B cell (primary cell): ENCODE measurements around the gene SLC25A24. TPM values are rescaled to one million over a fixed set of nuclear protein-coding genes. Genes with fewer than 3 reads are reported as not detected.

Source experiments
- ATAC-seq: fragments of 200-7000 bp; cut with Tn5 transposase; one replicate; pipeline ENCODE4 v1.10.0; 2021; ENCODE audit warnings: low read depth, mild to moderate bottlenecking, moderate number of reproducible peaks, moderate library complexity
- CTCF ChIA-PET: fragments of 350-600 bp; sonication (Branson Sonifier 250); formaldehyde crosslinking; loops from one replicate; lab custom pipeline; 2021; ENCODE audit warnings: antibody characterized with exemption, inconsistent platforms; lab: Charles Lee
- POLR2A ChIA-PET: fragments of 350-600 bp; sonication (Branson Sonifier 250); formaldehyde crosslinking; loops from one replicate; lab custom pipeline; 2021; ENCODE audit warnings: antibody characterized with exemption; lab: Charles Lee
- DNase-seq: peaks from one replicate; pipeline ENCODE4 v3.0.0; 2013
- H2AFZ ChIP-seq: 2 replicates; pipeline ENCODE4 v1.6.1; 2012; ENCODE audit warnings: mild to moderate bottlenecking, low read depth, low read length; ENCODE audit not compliant: insufficient read depth, poor library complexity, severe bottlenecking
- H3K27ac ChIP-seq, 2 donors: 1 replicate in 1 of 2; 2 replicates in 1 of 2; pipeline ENCODE4 v1.5.1; 2012 to 2013; ENCODE audit warnings: low read length in 2 of 2, mild to moderate bottlenecking in 2 of 2, moderate library complexity in 1 of 2
- H3K27me3 ChIP-seq, 4 experiments: fragments of 200-600 bp in 1 of 4; sonication (generic) in 1 of 4; replicated peaks in 1 of 4; 1 replicate in 2 of 4; 2 replicates in 2 of 4; pipeline versions ENCODE4 v1.6.1 to v1.7.0; 2013 to 2016; ENCODE audit warnings: low read length in 3 of 4, mild to moderate bottlenecking in 2 of 4, mixed read lengths in 1 of 4, moderate library complexity in 1 of 4; ENCODE audit not compliant: insufficient read depth in 4 of 4, control insufficient read depth in 3 of 4; ENCODE audit errors: control extremely low read depth in 1 of 4
- H3K36me3 ChIP-seq, 2 experiments: replicated peaks in 1 of 2; 1 replicate in 1 of 2; 2 replicates in 1 of 2; pipeline versions ENCODE4 v1.6.1 to v1.7.1; 2013; ENCODE audit warnings: low read length in 1 of 2; ENCODE audit not compliant: insufficient read depth in 2 of 2, control insufficient read depth in 1 of 2; ENCODE audit errors: control extremely low read depth in 1 of 2, extremely low read depth in 1 of 2
- H3K4me1 ChIP-seq, 2 donors: fragments of 200-600 bp in 1 of 2; sonication (generic) in 1 of 2; 1 replicate in 1 of 2; 2 replicates in 1 of 2; pipeline versions ENCODE4 v1.5.1 to v1.6.1; 2013 to 2017; ENCODE audit warnings: low read length in 2 of 2; ENCODE audit not compliant: control insufficient read depth in 2 of 2, insufficient read depth in 2 of 2
- H3K4me2 ChIP-seq: replicated peaks from 2 replicates; pipeline ENCODE3; 2012; ENCODE audit warnings: mild to moderate bottlenecking, low read depth, low read length; ENCODE audit not compliant: poor library complexity, severe bottlenecking
- H3K4me3 ChIP-seq, 5 experiments: fragments of 200-600 bp in 1 of 5; sonication (generic) in 1 of 5; 1 replicate in 3 of 5; 2 replicates in 2 of 5; pipeline versions ENCODE4 v1.5.1 to v1.7.0; 2011 to 2016; ENCODE audit warnings: low read length in 4 of 5, mild to moderate bottlenecking in 4 of 5, low read depth in 2 of 5, control low read depth in 1 of 5, moderate library complexity in 1 of 5; ENCODE audit not compliant: insufficient read depth in 1 of 5; ENCODE audit errors: control extremely low read depth in 1 of 5, extremely low read depth in 1 of 5
- H3K79me2 ChIP-seq: fragments of 200-600 bp; sonication (generic); one replicate; pipeline ENCODE4 v1.6.0; 2016; ENCODE audit warnings: low read length; ENCODE audit not compliant: control insufficient read depth, insufficient read depth
- H3K9ac ChIP-seq: fragments of 200-600 bp; sonication (generic); 2 replicates; pipeline ENCODE4 v1.6.1; 2017; ENCODE audit warnings: mild to moderate bottlenecking, low read length, moderate library complexity
- H3K9me3 ChIP-seq, 3 donors: one replicate each; pipeline versions ENCODE4 v1.6.1 to v1.7.1; 2013; ENCODE audit warnings: low read length in 2 of 3; ENCODE audit not compliant: control insufficient read depth in 2 of 3, insufficient read depth in 1 of 3; ENCODE audit errors: control extremely low read depth in 1 of 3
- H4K20me1 ChIP-seq: 2 replicates; pipeline ENCODE4 v1.6.0; 2012; ENCODE audit warnings: mild to moderate bottlenecking, low read length; ENCODE audit not compliant: insufficient read depth, control insufficient read depth, poor library complexity, severe bottlenecking
- H3K27ac Mint-ChIP-seq: one replicate; pipeline ENCODE4 v1.8.0; 2021; ENCODE audit warnings: mixed read lengths
- H3K27me3 Mint-ChIP-seq: one replicate; pipeline ENCODE4 v1.8.0; 2021; ENCODE audit warnings: mixed read lengths
- H3K4me1 Mint-ChIP-seq: one replicate; pipeline ENCODE4 v1.8.0; 2021; ENCODE audit warnings: mixed read lengths
- H3K4me3 Mint-ChIP-seq: one replicate; pipeline ENCODE4 v1.8.0; 2021; ENCODE audit warnings: mixed read lengths
- H3K9me3 Mint-ChIP-seq: one replicate; pipeline ENCODE4 v1.8.0; 2022; ENCODE audit warnings: mixed read lengths; ENCODE audit not compliant: insufficient read depth
- CTCF ChIP-seq: fragments of 200-600 bp; IDR thresholded peaks from one replicate; pipeline ENCODE4 v1.8.0; 2022; ENCODE audit warnings: antibody characterized with exemption, mild to moderate bottlenecking
- EZH2 ChIP-seq: IDR thresholded peaks from 2 replicates; pipeline ENCODE4 v1.6.1; 2012; ENCODE audit warnings: borderline replicate concordance, low read depth, mild to moderate bottlenecking, moderate library complexity, low read length; ENCODE audit not compliant: insufficient read depth, poor library complexity, severe bottlenecking
- WGBS: methylation state at CpG from one replicate; pipeline ENCODE4 v1.1.5; 2013; ENCODE audit warnings: missing lambda C conversion rate; ENCODE audit not compliant: insufficient coverage; 5-methylcytosine and 5-hydroxymethylcytosine counted together
- intact Hi-C: fragments of 100-400 bp; cut with micrococcal nuclease; formaldehyde crosslinking; loops from one replicate; pipeline ENCODE4 v1.10.0; 2022
- polyA plus RNA-seq: library from polyadenylated mRNA; depleted of rRNA; stranded (reverse); fragments of >200 nt; gene quantifications from 2 replicates; pipeline ENCODE4 v1.2.3, GENCODE V29; 2012
- total RNA-seq, 2 donors: library from RNA; stranded (reverse); fragments of 120-200 nt in 1 of 2; gene quantifications; 1 replicate in 1 of 2; 2 replicates in 1 of 2; pipeline versions ENCODE4 v1.2.3 to v1.2.4, GENCODE V29; 2013 to 2022

The SLC25A24 gene
- total and polyA plus RNA-seq, 2 donors (not counting 1 experiment from before 2014, with no cell fraction given): 6.0 to 25.6 TPM

DNA sequence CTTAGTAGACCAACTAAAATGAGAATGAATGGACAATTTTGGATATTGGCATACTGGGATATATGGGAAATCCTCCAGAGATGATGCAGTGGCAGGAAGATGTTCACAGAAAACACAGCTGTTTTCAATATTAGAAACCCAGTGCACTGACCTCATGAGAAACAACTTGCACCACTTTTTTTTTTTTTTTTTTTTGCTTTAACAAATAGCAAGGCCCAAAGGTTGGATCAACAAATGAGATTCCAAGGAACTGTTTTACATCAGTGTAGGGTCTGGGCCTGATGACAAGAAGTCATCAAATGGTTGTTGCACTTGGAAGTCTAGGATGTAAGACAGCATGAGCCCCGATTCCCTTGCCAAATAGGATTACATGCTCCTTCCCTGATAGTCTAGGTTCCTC is 110.7 kb downstream of the SLC25A24 start:
- intact Hi-C loops: no loop called here
- no peaks in the 10 kb centered on the region for H3K79me2 ChIP-seq
- CTCF ChIA-PET: no interaction called here

GRCh38 chr1:108085628-108086027 is 114.5 kb downstream of the SLC25A24 start:
- Histone ChIP-seq H3K4me1 (peaks cover 12 to 13% of the 10 kb centered on the region in 2 donors), H3K36me3 (no peaks in the 10 kb centered on the region), H3K27me3 (no peaks in the 10 kb centered on the region), H3K9me3 (no peaks in the 10 kb centered on the region), H3K4me3 (no peak overlapping the region), H3K4me2 (no peak overlapping the region), H3K9ac (no peak overlapping the region), H3K27ac (no peak overlapping the region), H4K20me1 (no peaks in the 10 kb centered on the region), H2AFZ (no peak overlapping the region), H3K79me2 (no peaks in the 10 kb centered on the region)
- H3K9me3 Mint-ChIP-seq: no peaks in the 10 kb centered on the region
- ATAC-seq: no peak
- no peak overlapping the region for H3K27ac Mint-ChIP-seq
- H3K4me1 Mint-ChIP-seq: peaks cover 18% of the 10 kb centered on the region
- POLR2A ChIA-PET: no interaction called here
- H3K4me3 Mint-ChIP-seq: no peak overlapping the region
- no CpG with 5 or more reads among the region's 1 CpG for WGBS
- CTCF ChIA-PET: no interaction called here
- intact Hi-C loops: no loop called here
- H3K27me3 Mint-ChIP-seq: no peaks in the 10 kb centered on the region
- no peak for TF ChIP-seq CTCF
- no peak for TF ChIP-seq EZH2
- DNase-seq: no peak

More for the DNA sequence above, 110.7 kb downstream of the SLC25A24 start:
- no peaks in the 10 kb centered on the region for H3K9me3 ChIP-seq
- Mint-ChIP-seq H3K27ac (no peak overlapping the region), H3K4me3 (no peak overlapping the region), H3K4me1 (no peaks in the 10 kb centered on the region), H3K27me3 (peaks cover 3% of the 10 kb centered on the region), H3K9me3 (no peaks in the 10 kb centered on the region)
- POLR2A ChIA-PET: no interaction called here
- no peak overlapping the region for H3K9ac ChIP-seq
- DNase-seq (no peak), ATAC-seq (no peak)
- WGBS: no CpG with 5 or more reads among the region's 1 CpG
- H3K4me3 ChIP-seq: no peak overlapping the region
- no peak for TF ChIP-seq EZH2
- no peak for TF ChIP-seq CTCF
- H2AFZ ChIP-seq: no peak overlapping the region
- H3K27me3 ChIP-seq: no peaks in the 10 kb centered on the region
- no peaks in the 10 kb centered on the region for H4K20me1 ChIP-seq
- H3K27ac ChIP-seq: no peak overlapping the region
- no peaks in the 10 kb centered on the region for H3K36me3 ChIP-seq
- H3K4me1 ChIP-seq: no peaks in the 10 kb centered on the region
- H3K4me2 ChIP-seq: no peak overlapping the region
